GM18505 (cell line): ENCODE data around the gene SHC1.

ENCODE experiments used
- ATAC-seq: cut with Tn5 transposase; IDR thresholded peaks from one replicate; pipeline ENCODE4 v1.9.1; 2021; ENCODE audit not compliant: unreplicated experiment
- POLR2A ChIP-seq: IDR thresholded peaks from 4 replicates; pipeline ENCODE4 v1.6.1; 2011; ENCODE audit warnings: borderline replicate concordance; ENCODE audit not compliant: insufficient read depth, insufficient read length; ENCODE audit errors: extremely low read depth

Gene SHC1

GRCh38 chr1:155011437-155012025 lies 41.0 kb upstream of the SHC1 start:
- TF ChIP-seq POLR2A: no peak
- ATAC-seq: no peak

DNA sequence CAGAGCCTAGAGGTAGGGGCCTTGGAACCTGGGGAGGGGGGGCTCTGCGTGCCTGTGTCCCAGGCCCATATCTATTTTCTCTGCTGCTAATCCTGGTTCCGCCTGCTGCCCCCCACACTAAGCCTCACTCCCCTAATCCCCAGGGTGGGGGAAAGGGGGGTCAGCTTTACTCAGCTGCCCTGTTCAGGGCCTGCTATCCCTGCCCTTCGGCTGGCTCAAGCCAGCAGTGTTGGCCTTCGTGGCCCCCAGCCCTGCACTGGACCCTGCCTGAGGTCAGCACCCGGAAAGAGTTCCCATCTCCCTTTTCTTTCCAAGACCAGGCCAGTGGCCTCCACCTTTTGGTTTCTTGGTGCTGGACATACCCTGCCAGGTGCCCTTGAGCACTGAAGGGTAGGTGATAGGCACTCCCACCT lies 40.5 kb upstream of the SHC1 start:
- no peak for TF ChIP-seq POLR2A

DNA sequence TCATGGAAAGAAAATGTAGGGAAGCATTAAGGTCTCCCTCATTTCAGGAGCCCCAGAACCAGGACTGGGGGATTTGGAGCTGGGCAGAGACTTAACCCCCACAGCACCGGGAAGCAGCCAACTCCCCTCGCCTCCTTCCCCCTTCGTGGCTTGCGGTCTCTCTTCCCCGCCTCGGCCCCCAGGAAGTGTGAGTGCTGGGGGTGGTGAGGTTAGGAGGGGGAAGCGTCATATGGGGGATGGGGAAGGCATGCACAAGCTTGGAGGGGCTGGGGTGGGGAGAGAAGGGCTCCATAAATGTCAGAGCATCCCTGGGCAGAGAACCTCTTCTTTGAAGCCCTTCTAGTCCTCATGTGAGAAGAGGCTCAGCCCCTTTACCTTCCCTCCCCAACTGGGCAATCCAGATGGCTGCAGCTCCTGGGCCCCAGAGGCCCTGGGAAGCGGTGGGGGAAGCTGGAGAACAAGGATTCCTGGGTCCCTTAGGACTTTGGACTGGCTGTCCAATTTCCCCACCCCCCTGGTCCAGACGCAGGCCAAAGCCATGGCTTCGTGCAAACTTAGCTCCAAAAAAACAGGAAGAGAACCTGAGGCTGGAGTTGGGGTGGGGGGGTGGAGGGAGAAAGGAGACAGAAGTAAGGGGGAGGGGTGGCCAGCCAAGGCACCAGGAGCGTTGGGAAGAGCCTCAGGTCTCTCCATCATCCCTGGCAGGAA lies 39.8 kb upstream of the SHC1 start:
- no peak for ATAC-seq
- no peak for TF ChIP-seq POLR2A

More for the DNA sequence above, 40.5 kb upstream of the SHC1 start:
- ATAC-seq: no peak

- TF ChIP-seq POLR2A: no peak
- no peak for ATAC-seq
Measured at GRCh38 chr1:155009742-155010141, 39.2 kb upstream of the SHC1 start.

- no peak for ATAC-seq
- no peak for TF ChIP-seq POLR2A
Measured at GRCh38 chr1:155009221-155009711, 38.7 kb upstream of the SHC1 start.

DNA sequence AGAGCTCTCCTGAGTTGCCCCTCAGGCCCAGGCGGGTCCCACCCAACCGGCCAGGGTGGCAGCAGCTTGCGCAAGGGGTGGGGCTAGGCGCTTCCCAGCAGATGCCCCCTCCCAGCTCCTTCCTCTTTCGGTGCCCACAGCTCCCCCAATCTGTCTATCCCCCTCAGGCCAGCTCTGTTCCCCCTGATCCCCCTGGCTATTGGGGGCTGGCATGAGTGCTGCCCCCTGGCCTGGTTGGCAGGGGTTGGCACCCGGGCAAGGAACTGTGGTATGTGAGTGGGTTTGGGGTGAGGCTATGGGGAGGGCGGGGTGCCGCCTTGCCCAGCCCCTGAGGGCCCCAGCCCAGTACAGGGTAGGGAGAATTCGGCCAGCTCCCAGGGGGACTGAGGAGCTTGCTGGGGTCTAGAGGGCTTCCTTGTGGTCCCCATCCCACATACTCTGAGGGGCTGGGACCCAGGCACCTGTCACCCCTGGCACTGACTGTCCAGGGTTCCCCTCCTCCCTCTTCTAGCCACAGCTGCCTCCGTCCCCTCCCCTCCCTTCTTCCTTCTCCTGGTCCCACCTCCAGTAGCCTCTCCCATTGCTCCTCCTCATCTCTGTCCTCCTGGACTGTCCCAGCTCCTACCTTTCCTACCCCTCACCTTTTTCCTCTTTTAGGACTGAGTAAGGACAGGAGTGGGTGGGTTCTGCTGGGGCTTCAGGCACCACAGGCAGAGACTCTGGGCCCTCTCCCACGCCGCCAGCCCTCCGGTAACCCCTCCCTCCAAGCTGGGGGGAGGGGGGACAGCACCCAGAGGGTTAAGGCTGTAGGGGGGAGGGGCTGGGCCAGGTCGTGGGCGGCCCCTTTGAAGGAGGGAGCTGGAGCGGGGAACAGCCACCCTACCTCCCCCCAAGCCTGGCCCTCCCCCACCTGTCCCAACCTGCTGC lies 37.7 kb upstream of the SHC1 start:
- ATAC-seq: no peak
- no peak for TF ChIP-seq POLR2A

GRCh38 chr1:155007251-155007828 lies 36.8 kb upstream of the SHC1 start:
- TF ChIP-seq POLR2A: no peak
- ATAC-seq: no peak

GRCh38 chr1:155006601-155007101 lies 36.1 kb upstream of the SHC1 start:
- TF ChIP-seq POLR2A: no peak
- ATAC-seq: no peak

DNA sequence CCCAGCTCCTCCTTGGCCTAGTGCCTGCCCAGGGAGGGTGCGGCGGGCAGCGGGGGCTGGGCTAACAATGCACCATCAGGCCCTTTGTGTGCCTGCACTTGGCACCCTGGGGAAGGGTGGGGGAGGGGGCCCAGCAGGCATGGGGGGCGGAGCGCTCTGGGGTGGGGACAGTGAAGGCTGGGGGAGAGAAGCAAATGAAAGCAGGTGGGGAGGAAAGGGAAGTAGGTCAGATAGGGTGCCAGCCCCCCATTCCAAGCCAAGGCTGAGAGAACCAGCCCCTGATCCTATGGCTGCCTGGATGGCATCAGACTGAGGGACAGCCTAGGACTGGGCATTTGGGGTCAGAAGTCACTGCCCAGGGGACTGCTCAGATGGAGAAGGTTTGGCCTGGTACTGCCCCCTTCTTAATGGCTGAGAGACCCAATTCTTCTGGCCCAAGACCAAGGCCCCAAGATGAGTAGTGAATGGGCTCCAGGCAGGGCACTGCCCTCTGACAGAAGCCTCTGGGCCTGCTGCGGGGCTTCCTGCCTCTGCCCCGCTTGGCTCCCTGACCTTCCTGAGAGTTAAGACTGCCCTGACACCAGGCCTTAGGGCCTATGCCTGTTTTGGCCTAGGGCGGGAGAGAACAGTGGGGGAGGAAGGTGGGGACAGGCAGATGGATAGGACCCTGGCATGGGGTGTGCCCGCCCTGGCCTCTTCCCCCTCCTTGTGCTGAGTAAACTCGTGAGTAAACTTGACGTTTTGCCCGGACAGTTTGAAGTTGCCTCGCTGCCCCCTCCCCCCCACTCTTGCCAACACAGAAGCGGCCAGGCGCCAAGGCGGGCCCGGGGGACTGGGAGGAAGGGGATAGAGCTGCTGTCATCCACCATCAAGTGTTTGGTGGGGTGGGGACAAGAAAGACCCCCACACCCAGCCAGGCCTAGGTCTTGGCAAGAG lies 34.8 kb upstream of the SHC1 start:
- no peak for ATAC-seq
- TF ChIP-seq POLR2A: no peak

GRCh38 chr1:155004352-155005075 lies 34.0 kb upstream of the SHC1 start:
- no peak for ATAC-seq
- no peak for TF ChIP-seq POLR2A

GRCh38 chr1:155003766-155004351 lies 33.3 kb upstream of the SHC1 start:
- ATAC-seq: no peak
- TF ChIP-seq POLR2A: no peak
